ENCODE measurements around the gene SSR4.

The SSR4 gene

DNA sequence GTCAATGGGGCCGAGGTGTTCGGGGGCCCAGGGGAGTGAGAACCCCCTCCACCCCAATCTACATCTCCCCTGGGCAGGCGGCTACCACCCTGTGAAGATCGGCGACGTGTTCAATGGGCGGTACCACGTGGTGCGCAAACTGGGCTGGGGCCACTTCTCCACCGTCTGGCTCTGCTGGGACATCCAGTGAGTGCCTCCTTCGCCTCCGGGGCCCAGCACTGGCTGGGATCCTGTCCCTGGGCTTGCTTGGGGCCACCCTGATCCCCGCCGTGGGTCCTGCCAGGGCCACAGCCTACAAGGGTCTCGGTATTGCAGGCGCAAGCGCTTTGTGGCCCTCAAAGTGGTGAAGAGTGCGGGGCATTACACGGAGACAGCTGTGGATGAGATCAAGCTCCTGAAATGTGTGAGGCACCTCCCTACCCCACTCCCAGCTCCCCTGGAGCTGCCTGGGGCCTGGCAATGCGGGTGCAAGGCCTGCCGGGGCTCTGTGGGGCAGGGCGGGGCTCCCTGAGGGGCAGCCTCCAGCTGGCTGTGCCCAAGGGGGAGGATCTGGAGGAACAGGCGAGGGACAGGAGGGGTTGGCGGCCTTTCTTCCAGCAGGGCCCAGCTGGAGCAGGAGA lies 12.9 kb upstream of the SSR4 start:
- ChIA-PET CTCF (no interaction called here), POLR2A (ENCODE audit: low non-redundant PET) (no interaction called here)
- no peak for DNase-seq (ENCODE audit: low spot score)
- TF ChIP-seq, protein P1, sequence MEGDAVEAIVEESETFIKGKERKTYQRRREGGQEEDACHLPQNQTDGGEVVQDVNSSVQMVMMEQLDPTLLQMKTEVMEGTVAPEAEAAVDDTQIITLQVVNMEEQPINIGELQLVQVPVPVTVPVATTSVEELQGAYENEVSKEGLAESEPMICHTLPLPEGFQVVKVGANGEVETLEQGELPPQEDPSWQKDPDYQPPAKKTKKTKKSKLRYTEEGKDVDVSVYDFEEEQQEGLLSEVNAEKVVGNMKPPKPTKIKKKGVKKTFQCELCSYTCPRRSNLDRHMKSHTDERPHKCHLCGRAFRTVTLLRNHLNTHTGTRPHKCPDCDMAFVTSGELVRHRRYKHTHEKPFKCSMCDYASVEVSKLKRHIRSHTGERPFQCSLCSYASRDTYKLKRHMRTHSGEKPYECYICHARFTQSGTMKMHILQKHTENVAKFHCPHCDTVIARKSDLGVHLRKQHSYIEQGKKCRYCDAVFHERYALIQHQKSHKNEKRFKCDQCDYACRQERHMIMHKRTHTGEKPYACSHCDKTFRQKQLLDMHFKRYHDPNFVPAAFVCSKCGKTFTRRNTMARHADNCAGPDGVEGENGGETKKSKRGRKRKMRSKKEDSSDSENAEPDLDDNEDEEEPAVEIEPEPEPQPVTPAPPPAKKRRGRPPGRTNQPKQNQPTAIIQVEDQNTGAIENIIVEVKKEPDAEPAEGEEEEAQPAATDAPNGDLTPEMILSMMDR (conservative IDR thresholded peaks at IDR 0.05; ENCODE audit: low read depth): no peak
- H3K27ac ChIP-seq: no peak overlapping the region

DNA sequence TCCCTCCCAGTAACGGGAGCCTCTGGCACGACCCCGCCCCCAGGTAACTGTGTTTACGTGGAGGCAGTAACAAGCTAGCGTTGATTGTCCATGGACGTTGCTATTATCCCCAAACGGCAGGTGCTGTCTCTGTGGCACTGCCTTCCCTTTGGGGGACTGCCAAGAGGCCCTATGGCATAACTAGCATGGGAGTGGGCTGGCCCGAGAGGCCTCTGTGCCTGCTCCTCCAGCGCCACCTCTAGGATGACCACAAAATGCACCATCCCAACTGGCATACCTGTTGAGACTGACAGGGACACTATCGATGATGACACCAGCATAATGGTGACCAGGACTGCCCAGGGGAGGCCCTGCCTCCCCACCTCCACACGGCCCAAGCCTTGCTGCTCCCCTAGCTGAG lies 12.2 kb upstream of the SSR4 start:
- TF ChIP-seq, protein P1 (conservative IDR thresholded peaks at IDR 0.05; ENCODE audit: low read depth): no peak
- no peak overlapping the region for H3K27ac ChIP-seq
- CTCF ChIA-PET: no interaction called here
- DNase-seq (ENCODE audit: low spot score): no peak
- POLR2A ChIA-PET (ENCODE audit: low non-redundant PET): no interaction called here

DNA sequence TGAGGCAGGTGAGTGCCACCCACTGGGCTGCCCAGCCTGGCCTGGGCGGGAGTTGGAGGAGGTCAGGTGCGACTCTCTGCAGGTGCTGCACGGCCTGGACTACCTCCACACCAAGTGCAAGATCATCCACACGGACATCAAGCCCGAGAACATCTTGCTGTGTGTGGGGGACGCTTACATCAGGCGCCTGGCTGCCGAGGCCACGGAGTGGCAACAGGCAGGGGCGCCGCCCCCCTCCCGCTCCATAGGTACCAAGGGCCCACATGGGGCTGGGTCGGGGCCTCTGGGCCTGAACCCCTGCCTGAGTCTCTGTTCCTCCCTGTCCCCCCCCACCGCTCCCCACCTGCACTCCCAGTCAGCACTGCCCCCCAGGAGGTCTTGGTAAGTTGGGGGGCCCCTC lies 11.6 kb upstream of the SSR4 start:
- TF ChIP-seq, protein P1 (conservative IDR thresholded peaks at IDR 0.05; ENCODE audit: low read depth): no peak
- CTCF ChIA-PET: no interaction called here
- POLR2A ChIA-PET (ENCODE audit: low non-redundant PET): no interaction called here
- no peak for DNase-seq (ENCODE audit: low spot score)
- no peak overlapping the region for H3K27ac ChIP-seq

DNA sequence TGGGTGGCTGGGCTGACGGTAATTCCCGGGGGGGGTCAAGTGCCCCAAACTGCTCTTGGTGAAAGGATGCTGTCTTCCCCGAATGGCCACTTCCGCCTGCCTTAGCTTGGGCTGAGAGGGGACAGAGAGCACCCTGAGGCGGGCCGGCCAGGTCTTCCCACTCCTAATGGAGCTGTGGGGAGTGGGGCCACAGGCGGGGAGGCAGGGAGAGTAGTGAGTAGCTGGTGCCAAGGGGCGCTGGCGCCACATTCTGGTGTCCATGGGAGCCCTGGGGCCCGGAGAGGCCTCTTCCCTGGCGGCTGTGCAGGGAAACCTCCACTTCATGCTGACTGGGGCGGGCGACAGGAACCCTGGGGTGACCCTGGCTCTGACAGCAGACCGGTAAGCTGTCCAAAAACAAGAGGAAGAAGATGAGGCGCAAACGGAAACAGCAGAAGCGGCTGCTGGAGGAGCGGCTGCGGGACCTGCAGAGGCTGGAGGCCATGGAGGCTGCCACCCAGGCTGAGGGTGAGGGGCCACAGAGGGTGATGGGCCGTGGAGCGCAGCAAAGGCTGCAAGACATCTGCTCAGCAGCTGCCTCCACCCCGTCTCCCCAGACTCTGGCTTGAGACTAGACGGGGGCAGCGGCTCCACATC lies 11.0 kb upstream of the SSR4 start:
- TF ChIP-seq, protein P1 (conservative IDR thresholded peaks at IDR 0.05; ENCODE audit: low read depth): no peak
- POLR2A ChIA-PET (ENCODE audit: low non-redundant PET): no interaction called here

DNA sequence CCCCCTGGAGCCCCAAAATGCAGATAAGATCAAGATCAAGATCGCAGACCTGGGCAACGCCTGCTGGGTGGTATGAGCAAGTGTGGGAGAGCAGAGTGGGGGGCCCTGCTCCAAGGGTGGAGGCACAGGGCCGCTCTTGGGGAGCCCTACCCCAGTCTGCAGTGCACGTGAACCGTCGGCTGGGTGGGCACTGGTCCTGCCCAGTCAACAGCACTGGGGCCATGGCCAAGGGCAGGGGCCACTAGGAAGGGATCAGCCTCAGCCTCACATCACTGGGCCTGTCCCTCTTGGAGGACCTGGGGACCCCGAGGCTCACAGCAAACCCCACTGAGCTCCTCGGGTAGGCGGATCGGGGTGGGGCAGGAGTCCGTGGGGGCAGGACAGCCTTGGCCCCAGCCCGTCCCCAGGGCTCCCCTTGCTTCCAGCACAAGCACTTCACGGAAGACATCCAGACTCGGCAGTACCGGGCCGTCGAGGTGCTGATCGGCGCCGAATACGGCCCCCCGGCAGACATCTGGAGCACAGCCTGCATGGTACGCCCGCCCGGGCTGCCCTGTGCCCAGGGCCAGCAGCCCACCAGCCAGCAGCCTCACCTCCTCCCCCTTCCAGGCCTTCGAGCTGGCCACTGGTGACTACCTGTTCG lies 10.0 kb upstream of the SSR4 start:
- TF ChIP-seq, protein P1 (conservative IDR thresholded peaks at IDR 0.05; ENCODE audit: low read depth): no peak
- CTCF ChIA-PET: no interaction called here
- DNase-seq (ENCODE audit: low spot score): no peak
- no peak overlapping the region for H3K27ac ChIP-seq
- POLR2A ChIA-PET (ENCODE audit: low non-redundant PET): interaction anchor here (0.7 kb wide), 1 partner anchor 8 kb away, joined by 5 read pairs; no protein-coding TSS in a partner anchor

More for the DNA sequence above, 11.0 kb upstream of the SSR4 start:
- CTCF ChIA-PET: no interaction called here
- no peak overlapping the region for H3K27ac ChIP-seq
- DNase-seq (ENCODE audit: low spot score): no peak

DNA sequence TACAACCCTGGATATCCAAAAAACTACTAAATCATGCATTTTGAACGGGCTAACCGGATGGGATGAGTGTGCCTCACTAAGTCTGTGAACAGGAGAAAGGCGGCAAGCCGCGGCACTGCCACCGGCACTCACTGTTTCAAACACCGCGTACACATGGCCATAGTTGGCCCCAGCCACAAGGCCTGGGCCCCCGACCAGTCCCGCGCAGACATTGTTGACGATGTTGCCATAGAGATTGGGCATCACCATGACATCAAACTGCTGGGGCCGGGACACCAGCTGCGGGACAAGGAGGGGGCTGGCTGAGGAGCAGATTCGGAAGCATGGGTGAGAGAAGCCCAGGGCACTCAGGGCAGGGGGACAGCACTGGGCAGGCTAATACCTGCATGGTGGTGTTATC lies 7.8 kb upstream of the SSR4 start:
- TF ChIP-seq, protein P1 (conservative IDR thresholded peaks at IDR 0.05; ENCODE audit: low read depth): no peak
- ChIA-PET POLR2A (ENCODE audit: low non-redundant PET) (no interaction called here), CTCF (no interaction called here)
- no peak for DNase-seq (ENCODE audit: low spot score)
- no peak overlapping the region for H3K27ac ChIP-seq

Measured in RWPE1 (cell line).